RPMI7951 (cell line): Measurements from ENCODE around the gene EDN3. TPM values are rescaled to one million over a fixed set of nuclear protein-coding genes. Genes with fewer than 3 reads are reported as not detected.

Experiments used
- DNase-seq: peaks from one replicate; pipeline ENCODE4 v3.0.0-alpha.2; 2012; ENCODE audit warnings: low read depth
- total RNA-seq: library from RNA; depleted of rRNA; stranded (reverse); fragments of >200 nt; shearing (Covaris generic); gene quantifications from 2 replicates; pipeline ENCODE4 v1.2.3, GENCODE V29; 2014; rRNA removed

Gene EDN3
- total RNA-seq, 1 experiment from 2014 or later, result not detected

DNA sequence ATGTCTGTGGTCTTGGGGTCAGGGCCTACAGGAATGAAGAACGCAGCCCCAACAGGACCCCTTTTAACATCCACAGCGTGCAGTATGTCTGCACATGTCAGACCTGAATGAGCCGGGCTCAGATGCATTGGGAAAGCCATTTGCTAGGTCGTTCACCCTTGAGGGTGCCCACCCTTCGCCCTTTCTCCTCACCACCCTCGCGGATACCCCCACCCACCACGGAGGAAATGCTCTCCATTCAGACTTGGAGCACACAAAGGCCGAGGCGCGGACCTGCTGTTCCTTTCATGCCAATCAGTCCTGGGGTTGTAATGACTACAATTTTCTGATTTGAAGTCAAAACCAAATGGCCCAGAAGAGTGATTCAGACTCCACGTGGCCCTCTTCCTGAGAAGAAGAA, 62.7 kb downstream of the EDN3 start:
- DNase-seq, result no peak

DNA sequence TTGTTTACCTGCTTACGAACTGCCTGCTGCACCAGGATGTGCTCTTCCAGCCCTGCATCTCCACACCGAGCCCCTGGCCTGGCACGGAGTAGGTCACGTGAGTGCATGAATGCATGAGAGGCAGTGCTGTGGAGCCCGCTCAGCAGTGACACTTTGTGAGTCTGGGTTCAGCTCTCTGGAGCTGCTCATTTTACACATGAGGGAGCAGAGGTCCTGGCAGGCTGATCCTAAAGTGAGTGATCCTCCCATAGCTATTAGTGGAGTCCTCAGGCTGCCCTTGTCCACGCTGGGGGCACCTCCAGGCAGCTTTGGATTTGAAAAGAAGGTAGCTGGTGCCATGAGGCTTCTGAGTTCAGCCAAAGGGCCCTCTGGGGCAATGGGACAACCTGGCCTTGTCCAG, 64.2 kb downstream of the EDN3 start:
- DNase-seq, result no peak

DNA sequence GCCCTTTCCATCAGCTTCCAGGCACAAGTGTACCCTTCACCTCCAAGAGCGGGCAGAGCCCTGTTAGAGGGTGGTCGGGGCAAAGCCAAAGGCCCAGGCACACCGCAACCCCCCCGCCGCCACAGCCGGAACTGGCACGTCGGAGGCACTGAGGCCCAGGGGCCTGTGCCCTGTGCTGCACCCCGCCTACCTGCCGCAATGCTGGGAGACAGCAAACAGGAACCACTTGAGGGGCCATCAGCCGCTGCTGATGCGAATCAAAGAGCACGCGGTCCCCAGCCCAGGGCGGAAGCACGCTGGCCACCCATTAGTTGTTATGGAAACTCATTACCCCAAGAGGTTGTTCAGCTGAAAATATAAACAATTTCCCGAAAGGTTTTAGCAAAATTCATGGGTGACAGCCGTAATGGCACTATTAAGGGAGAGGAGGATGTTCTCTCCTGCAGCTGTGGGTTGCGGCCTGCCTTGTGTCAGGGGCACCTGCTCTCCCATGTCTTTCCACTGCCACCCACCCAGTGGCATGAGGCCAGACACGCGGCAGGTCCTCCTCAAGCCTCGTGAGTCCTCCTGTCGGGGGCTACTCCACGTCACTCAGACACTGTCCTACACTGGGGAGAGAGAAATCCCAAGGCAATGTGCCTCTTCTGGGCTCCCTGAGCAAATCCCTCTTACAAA, 65.3 kb downstream of the EDN3 start:
- no peak for DNase-seq

DNA sequence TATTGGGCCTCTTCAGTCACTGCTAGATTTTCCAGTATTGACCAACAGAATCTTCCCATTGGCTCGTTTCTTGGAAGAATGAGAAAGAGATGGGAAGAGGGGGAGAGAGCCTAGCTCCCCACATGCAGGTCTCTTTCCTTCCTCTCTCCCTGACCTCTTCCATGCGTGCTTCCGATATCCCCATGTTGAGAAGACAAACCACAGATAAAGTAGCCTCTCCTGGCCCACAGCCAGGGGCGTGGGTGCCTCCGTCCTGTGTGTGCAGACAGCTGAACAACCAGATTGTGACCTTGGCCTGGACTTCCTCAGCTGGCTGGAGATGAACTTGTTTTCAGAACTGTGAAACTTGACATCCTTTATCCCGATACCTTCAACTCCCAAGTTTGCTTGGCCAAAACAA, 71.0 kb downstream of the EDN3 start:
- no peak for DNase-seq

DNA sequence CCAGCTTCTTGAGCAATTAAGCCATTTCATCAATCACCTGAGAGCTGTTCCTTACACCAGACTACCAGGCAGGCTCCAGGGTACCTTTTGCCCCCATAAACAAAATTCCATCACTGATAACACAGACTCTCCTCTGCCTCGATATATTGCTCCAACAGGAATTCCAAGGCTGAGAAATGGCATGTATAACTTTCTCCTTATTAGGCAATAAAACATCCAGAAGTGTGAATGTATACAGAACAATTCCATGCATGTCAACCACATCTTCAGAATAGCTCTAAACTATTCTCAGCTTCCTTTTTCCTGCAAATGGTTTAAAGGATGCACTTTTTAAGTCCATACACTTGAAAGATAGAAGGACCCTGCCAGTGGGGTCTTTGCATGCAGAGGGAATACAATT, 73.8 kb downstream of the EDN3 start:
- DNase-seq, result no peak

DNA sequence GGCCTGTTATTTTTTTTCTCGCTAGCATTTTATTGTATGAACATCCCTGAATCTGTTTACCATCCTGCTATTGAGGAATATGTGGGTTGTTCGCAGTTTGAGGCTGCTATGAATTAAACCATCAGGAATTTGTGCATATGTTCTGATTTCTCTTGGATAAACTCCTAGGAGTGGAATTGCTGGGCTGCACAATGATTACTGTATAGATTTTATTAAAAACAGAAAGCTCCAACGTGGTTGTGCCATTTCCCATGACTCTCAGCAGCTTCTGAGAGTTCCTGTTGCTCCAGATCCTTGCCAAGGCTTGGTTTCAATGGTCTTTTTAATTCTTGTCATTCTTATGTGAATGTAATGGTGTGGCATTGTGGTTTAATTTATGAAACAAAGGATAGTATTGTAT, 75.1 kb downstream of the EDN3 start:
- no peak for DNase-seq

Other genes with a start within 250 kb of the EDN3 start
- not detected in 2 replicates for gene ZNF831, start 136.8 kb upstream of the EDN3 start, total RNA-seq